Activated naive CD4-positive, alpha-beta T cell treated with anti-CD3 and anti-CD28 coated beads, Interleukin-2, amount 50 U/mL, for 16 hours (primary cell): ENCODE data around the gene ZC3H13.

Source experiments
- DNase-seq: peaks from one replicate; pipeline ENCODE4 v3.0.0-alpha.2; 2020

The ZC3H13 gene

GRCh38 chr13:45933203-45933908, 119.2 kb downstream of the ZC3H13 start:
- DNase-seq: no peak

- DNase-seq: no peak
Observed at GRCh38 chr13:45932676-45933075, 119.9 kb downstream of the ZC3H13 start.

GRCh38 chr13:45932172-45932571, 120.4 kb downstream of the ZC3H13 start:
- DNase-seq: no peak

- no peak for DNase-seq
Observed at GRCh38 chr13:45931211-45931610, 121.3 kb downstream of the ZC3H13 start.

- no peak for DNase-seq
Observed at GRCh38 chr13:45930177-45930576, 122.4 kb downstream of the ZC3H13 start.

- no peak for DNase-seq
Observed at GRCh38 chr13:45928843-45929242, 123.7 kb downstream of the ZC3H13 start.

GRCh38 chr13:45928176-45928575, 124.4 kb downstream of the ZC3H13 start:
- DNase-seq: no peak

GRCh38 chr13:45926741-45927140, 125.8 kb downstream of the ZC3H13 start:
- no peak for DNase-seq

GRCh38 chr13:45925151-45925550, 127.4 kb downstream of the ZC3H13 start:
- DNase-seq: no peak

GRCh38 chr13:45921162-45921736, 131.3 kb downstream of the ZC3H13 start:
- no peak for DNase-seq

GRCh38 chr13:45918597-45918996, 133.9 kb downstream of the ZC3H13 start:
- DNase-seq: no peak

GRCh38 chr13:45917019-45917418, 135.5 kb downstream of the ZC3H13 start:
- DNase-seq: no peak

- DNase-seq: no peak
Observed at GRCh38 chr13:45915686-45916439, 136.7 kb downstream of the ZC3H13 start.

GRCh38 chr13:45909673-45910072, 142.9 kb downstream of the ZC3H13 start:
- DNase-seq: no peak

- no peak for DNase-seq
Observed at GRCh38 chr13:45909089-45909488, 143.5 kb downstream of the ZC3H13 start.

GRCh38 chr13:45907503-45907902, 145.0 kb downstream of the ZC3H13 start:
- DNase-seq: no peak
